ENCODE data around the gene PKP4. TPM values are rescaled to one million over a fixed set of nuclear protein-coding genes. Genes with fewer than 3 reads are reported as not detected.
"Not testable (repeated sequence)": the region's sequence is repeated elsewhere in the genome, so short reads cannot be mapped to it uniquely, and the experiment has no call there.

Gene PKP4
- total RNA-seq, 1 donor from 2014 or later, result 64.9 TPM

DNA sequence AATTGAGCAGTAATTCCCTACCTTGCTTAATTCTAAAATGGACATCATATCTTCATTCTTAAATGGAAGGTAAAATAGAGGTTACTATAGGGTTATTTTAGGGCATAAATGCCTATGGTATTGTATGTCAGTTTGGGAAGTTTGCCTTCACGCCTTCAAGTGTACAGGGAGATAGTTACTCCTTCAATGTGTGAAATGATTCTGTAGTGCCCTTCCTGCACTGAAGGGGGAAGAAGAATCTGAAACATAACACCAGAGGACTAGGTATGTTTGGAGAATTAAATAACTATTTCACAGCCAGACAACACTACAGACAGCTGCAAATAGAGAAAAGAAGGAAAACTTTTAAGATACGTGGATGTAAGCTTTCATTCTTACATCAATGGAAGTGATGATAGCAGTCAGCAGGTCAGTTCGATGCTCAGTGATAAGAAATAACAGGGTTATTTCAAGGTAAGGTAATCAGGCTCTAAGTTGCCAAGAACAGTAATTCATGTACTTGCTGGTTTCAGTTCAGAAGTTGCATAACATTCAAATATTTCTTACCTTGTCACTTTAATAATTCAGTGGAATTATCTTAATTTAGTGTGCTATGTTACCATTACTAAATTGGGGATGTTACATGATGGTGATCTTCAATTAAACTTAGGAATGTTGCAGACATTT is 4.0 kb downstream of the PKP4 start:
- no peak overlapping the region for H3K27ac Mint-ChIP-seq (ENCODE audit: unreplicated experiment)

DNA sequence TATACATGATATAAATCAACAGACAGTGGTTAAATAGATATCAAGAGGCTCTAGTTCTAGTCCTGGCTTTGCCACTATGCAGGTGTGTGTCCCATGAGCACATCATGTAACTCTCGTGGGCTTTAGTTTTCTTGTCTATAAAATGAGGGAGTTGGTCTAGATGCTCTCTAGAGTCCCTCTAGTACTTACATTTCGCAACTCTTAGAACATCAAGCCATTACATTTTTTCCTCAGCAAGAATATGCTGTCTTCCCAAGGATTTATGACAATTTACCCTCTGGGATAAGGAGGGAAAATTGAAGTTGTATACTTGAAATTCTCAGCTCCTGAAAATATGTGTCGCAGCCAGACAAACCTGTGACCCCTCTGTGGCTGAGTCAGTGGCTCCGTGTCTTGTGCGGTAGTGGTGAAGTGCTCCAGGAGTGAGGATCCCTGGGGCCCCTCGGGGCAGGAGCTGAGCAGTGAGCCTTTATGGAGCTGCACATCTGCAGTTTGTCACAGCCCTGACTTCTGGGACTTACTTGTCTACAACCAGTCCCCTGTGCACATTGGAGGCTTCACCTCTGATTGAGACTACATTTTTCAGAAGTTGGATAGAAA is 6.8 kb downstream of the PKP4 start:
- Mint-ChIP-seq H3K27me3 (ENCODE audit: unreplicated experiment) (peaks cover 2% of the 10 kb centered on the region), H3K9me3 (ENCODE audit: unreplicated experiment) (no peaks in the 10 kb centered on the region), H3K4me1 (ENCODE audit: unreplicated experiment) (peaks cover 20% of the 10 kb centered on the region), H3K27ac (ENCODE audit: unreplicated experiment) (no peak overlapping the region), H3K36me3 (ENCODE audit: low read depth, unreplicated experiment) (peaks cover 2% of the 10 kb centered on the region), H3K4me3 (ENCODE audit: unreplicated experiment) (no peak overlapping the region)
- no peak for DNase-seq (ENCODE audit: low spot score)
- TF ChIP-seq, protein P1, sequence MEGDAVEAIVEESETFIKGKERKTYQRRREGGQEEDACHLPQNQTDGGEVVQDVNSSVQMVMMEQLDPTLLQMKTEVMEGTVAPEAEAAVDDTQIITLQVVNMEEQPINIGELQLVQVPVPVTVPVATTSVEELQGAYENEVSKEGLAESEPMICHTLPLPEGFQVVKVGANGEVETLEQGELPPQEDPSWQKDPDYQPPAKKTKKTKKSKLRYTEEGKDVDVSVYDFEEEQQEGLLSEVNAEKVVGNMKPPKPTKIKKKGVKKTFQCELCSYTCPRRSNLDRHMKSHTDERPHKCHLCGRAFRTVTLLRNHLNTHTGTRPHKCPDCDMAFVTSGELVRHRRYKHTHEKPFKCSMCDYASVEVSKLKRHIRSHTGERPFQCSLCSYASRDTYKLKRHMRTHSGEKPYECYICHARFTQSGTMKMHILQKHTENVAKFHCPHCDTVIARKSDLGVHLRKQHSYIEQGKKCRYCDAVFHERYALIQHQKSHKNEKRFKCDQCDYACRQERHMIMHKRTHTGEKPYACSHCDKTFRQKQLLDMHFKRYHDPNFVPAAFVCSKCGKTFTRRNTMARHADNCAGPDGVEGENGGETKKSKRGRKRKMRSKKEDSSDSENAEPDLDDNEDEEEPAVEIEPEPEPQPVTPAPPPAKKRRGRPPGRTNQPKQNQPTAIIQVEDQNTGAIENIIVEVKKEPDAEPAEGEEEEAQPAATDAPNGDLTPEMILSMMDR (IDR thresholded peaks at IDR 0.05; ENCODE audit: unreplicated experiment), result no peak

More for the DNA sequence above, 4.0 kb downstream of the PKP4 start:
- H3K9me3 Mint-ChIP-seq (ENCODE audit: unreplicated experiment), result no peaks in the 10 kb centered on the region
- TF ChIP-seq, protein P1 (IDR thresholded peaks at IDR 0.05; ENCODE audit: unreplicated experiment), result no peak
- peaks cover 11% of the 10 kb centered on the region for H3K36me3 Mint-ChIP-seq (ENCODE audit: low read depth, unreplicated experiment)
- no peak overlapping the region for H3K4me3 Mint-ChIP-seq (ENCODE audit: unreplicated experiment)
- peaks cover 12% of the 10 kb centered on the region for H3K27me3 Mint-ChIP-seq (ENCODE audit: unreplicated experiment)
- no peak for DNase-seq (ENCODE audit: low spot score)
- peaks cover 28% of the 10 kb centered on the region for H3K4me1 Mint-ChIP-seq (ENCODE audit: unreplicated experiment)

DNA sequence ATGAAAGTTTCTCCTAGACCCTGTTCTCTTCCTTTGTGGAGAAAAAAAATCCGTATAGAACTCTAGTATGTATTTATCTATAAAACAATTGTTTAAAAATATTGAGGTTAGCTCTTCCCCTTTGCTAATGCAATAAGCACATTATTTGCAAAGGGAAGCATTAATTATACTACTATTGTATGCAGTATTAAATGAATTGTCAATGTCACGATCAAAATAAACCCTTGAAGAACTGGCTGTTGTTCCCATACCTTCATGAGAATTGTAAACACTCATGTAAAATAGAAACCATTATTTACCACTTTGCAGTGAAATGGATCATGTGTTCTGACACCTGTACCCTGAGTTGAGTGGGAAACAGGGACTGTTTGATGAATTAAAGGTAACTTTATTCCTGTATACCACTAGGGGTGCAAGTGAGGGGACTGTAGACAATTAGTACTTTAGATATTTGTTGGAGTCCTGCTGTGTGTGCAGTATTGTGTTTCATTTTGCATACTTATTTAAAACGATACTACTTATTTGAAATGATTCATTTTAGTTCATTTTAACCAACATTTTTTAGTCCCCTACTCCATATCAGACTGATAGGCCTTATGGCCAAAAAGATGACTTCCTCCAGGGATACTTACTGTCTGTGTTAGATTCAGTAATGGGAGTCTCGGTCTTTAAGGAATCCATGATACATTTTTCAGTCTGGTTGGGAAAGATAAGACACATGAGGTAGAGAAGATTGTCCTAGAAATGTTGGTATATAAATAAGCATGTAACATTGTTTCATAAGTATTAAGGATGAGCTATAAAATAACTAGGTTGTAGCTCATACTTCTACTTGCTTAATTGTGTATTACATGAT is 7.9 kb downstream of the PKP4 start:
- H3K4me3 Mint-ChIP-seq (ENCODE audit: unreplicated experiment), result no peak overlapping the region
- peaks cover 11% of the 10 kb centered on the region for H3K4me1 Mint-ChIP-seq (ENCODE audit: unreplicated experiment)
- H3K9me3 Mint-ChIP-seq (ENCODE audit: unreplicated experiment), result no peaks in the 10 kb centered on the region
- H3K36me3 Mint-ChIP-seq (ENCODE audit: low read depth, unreplicated experiment), result peaks cover 3% of the 10 kb centered on the region
- TF ChIP-seq, protein P1 (IDR thresholded peaks at IDR 0.05; ENCODE audit: unreplicated experiment), result peak; percentile 71
- DNase-seq (ENCODE audit: low spot score), result no peak
- no peaks in the 10 kb centered on the region for H3K27me3 Mint-ChIP-seq (ENCODE audit: unreplicated experiment)
- no peak overlapping the region for H3K27ac Mint-ChIP-seq (ENCODE audit: unreplicated experiment)

DNA sequence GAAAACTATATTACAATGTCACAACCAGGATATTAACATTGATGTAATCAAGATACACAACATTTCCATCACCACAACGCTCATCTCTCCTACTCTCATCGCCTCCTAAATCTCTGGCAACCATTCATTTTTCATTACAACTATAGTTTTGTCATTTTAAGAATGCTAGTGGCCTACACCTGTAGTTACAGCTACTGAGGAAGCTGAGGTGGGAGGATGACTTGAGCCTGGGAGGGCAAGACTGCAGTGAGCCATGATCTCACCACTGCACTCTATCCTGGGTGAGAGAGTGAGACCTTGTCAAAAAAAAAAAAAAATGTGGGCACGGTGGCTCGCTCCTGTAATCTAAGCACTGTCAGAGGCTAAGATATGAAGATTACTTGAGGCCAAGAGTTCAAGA is 10.5 kb downstream of the PKP4 start:
- H3K27me3 Mint-ChIP-seq (ENCODE audit: unreplicated experiment), result no peaks in the 10 kb centered on the region
- H3K4me1 Mint-ChIP-seq (ENCODE audit: unreplicated experiment), result peaks cover 9% of the 10 kb centered on the region
- H3K4me3 Mint-ChIP-seq (ENCODE audit: unreplicated experiment), result no peak overlapping the region
- peaks cover 3% of the 10 kb centered on the region for H3K36me3 Mint-ChIP-seq (ENCODE audit: low read depth, unreplicated experiment)
- TF ChIP-seq, protein P1 (IDR thresholded peaks at IDR 0.05; ENCODE audit: unreplicated experiment), result no peak
- no peaks in the 10 kb centered on the region for H3K9me3 Mint-ChIP-seq (ENCODE audit: unreplicated experiment)
- no peak for DNase-seq (ENCODE audit: low spot score)
- no peak overlapping the region for H3K27ac Mint-ChIP-seq (ENCODE audit: unreplicated experiment)

DNA sequence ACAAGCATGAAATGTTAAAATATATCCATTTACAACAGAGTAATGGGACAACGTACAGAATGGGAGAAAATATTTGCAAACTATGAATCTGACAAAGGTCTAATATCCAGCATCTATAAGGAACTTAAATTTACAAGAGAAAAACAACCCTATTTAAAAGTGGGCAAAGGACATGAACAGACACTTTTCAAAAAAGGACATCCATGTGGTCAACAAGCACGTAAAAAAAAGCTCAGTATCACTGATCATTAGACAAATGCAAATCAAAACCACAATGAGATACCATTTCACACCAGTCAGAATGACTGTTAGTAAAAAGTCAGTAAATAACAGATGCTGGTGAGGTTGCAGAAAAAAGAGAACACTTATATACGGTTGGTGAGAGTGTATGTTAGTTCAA is 16.1 kb downstream of the PKP4 start:
- not testable (repeated sequence) for H3K36me3 Mint-ChIP-seq (ENCODE audit: low read depth, unreplicated experiment); H3K27ac Mint-ChIP-seq (ENCODE audit: unreplicated experiment); DNase-seq (ENCODE audit: low spot score); H3K4me3 Mint-ChIP-seq (ENCODE audit: unreplicated experiment); H3K9me3 Mint-ChIP-seq (ENCODE audit: unreplicated experiment); H3K27me3 Mint-ChIP-seq (ENCODE audit: unreplicated experiment)
- peaks cover 16% of the 10 kb centered on the region for H3K4me1 Mint-ChIP-seq (ENCODE audit: unreplicated experiment)

DNA sequence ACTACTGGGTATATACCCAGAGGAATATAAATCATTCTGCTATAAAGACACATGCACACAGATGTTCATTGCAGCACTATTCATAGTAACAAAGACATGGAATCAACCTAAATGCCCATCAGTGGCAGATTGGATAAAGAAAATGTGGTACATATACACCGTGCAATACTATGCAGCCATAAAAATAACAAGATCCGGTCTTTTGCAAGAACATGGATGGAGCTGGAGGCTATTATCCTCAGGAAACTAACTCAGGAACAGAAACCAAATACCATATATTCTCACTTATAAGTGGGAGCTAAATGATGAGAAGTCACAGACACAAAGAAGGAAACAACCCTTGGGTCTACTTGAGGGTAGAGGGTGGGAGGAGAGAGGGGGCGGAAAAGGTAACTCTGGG is 16.5 kb downstream of the PKP4 start:
- H3K27ac Mint-ChIP-seq (ENCODE audit: unreplicated experiment); H3K4me3 Mint-ChIP-seq (ENCODE audit: unreplicated experiment); H3K36me3 Mint-ChIP-seq (ENCODE audit: low read depth, unreplicated experiment); H3K27me3 Mint-ChIP-seq (ENCODE audit: unreplicated experiment); H3K9me3 Mint-ChIP-seq (ENCODE audit: unreplicated experiment); DNase-seq (ENCODE audit: low spot score): not testable (repeated sequence)
- peaks cover 16% of the 10 kb centered on the region for H3K4me1 Mint-ChIP-seq (ENCODE audit: unreplicated experiment)

Data from endothelial cell (in vitro differentiated cells).